ENCODE measurements around the gene KAZN.

KAZN gene

GRCh38 chr1:14561014-14561693 lies 37.3 kb upstream of the KAZN start:
- no peaks in the 10 kb centered on the region for H4K20me1 ChIP-seq (ENCODE audit: control insufficient read depth, insufficient read depth, low read depth, low read length)
- H3K27me3 ChIP-seq (ENCODE audit: control insufficient read depth, low read length) = 0 out of 2 replicates have a peak, but pooled peaks cover 1% of the 10 kb centered on the region
- H3K9me2 ChIP-seq (replicated peaks; ENCODE audit: control insufficient read depth, low read length) = no peaks in the 10 kb centered on the region
- H3K4me1 ChIP-seq (ENCODE audit: control insufficient read depth, low read length) = no peaks in the 10 kb centered on the region
- H3K36me3 ChIP-seq (ENCODE audit: control insufficient read depth, low read length) = no peaks in the 10 kb centered on the region
- H3K4me2 ChIP-seq (ENCODE audit: low read length) = no peak overlapping the region
- H3K4me3 ChIP-seq (ENCODE audit: low read length) = no peak overlapping the region
- no peaks in the 10 kb centered on the region for H3F3A ChIP-seq (ENCODE audit: control insufficient read depth, insufficient read depth)
- H3K9me3 ChIP-seq (ENCODE audit: control insufficient read depth, insufficient read depth, low read length) = no peaks in the 10 kb centered on the region
- TF ChIP-seq CTCF (IDR thresholded peaks at IDR 0.05; ENCODE audit: low read depth, low read length, poor library complexity, severe bottlenecking) (no peak), EZH2phosphoT487 (IDR thresholded peaks at IDR 0.05; ENCODE audit: borderline replicate concordance, low read length) (no peak)
- H3K79me2 ChIP-seq (ENCODE audit: control insufficient read depth, low read length) = no peaks in the 10 kb centered on the region
- no peak overlapping the region for H3K27ac ChIP-seq (ENCODE audit: low read depth, low read length)

- H4K20me1 ChIP-seq (ENCODE audit: control insufficient read depth, insufficient read depth, low read depth, low read length) = no peaks in the 10 kb centered on the region
- H3K4me2 ChIP-seq (ENCODE audit: low read length) = no peak overlapping the region
- H3K27ac ChIP-seq (ENCODE audit: low read depth, low read length) = no peak overlapping the region
- H3K27me3 ChIP-seq (ENCODE audit: control insufficient read depth, low read length) = 0 out of 2 replicates have a peak, but pooled peaks cover 3% of the 10 kb centered on the region
- no peaks in the 10 kb centered on the region for H3K79me2 ChIP-seq (ENCODE audit: control insufficient read depth, low read length)
- H3K36me3 ChIP-seq (ENCODE audit: control insufficient read depth, low read length) = no peaks in the 10 kb centered on the region
- no peak overlapping the region for H3K4me3 ChIP-seq (ENCODE audit: low read length)
- no peaks in the 10 kb centered on the region for H3F3A ChIP-seq (ENCODE audit: control insufficient read depth, insufficient read depth)
- no peaks in the 10 kb centered on the region for H3K9me2 ChIP-seq (replicated peaks; ENCODE audit: control insufficient read depth, low read length)
- TF ChIP-seq CTCF (IDR thresholded peaks at IDR 0.05; ENCODE audit: low read depth, low read length, poor library complexity, severe bottlenecking) (no peak), EZH2phosphoT487 (IDR thresholded peaks at IDR 0.05; ENCODE audit: borderline replicate concordance, low read length) (no peak)
- H3K9me3 ChIP-seq (ENCODE audit: control insufficient read depth, insufficient read depth, low read length) = no peaks in the 10 kb centered on the region
- H3K4me1 ChIP-seq (ENCODE audit: control insufficient read depth, low read length) = no peaks in the 10 kb centered on the region
These were observed 33.4 kb upstream of the KAZN start for GRCh38 chr1:14565090-14565489.

GRCh38 chr1:14567056-14567455 lies 31.4 kb upstream of the KAZN start:
- Histone ChIP-seq H4K20me1 (ENCODE audit: control insufficient read depth, insufficient read depth, low read depth, low read length) (no peaks in the 10 kb centered on the region), H3K9me3 (ENCODE audit: control insufficient read depth, insufficient read depth, low read length) (no peaks in the 10 kb centered on the region), H3K27me3 (ENCODE audit: control insufficient read depth, low read length) (0 out of 2 replicates have a peak, but pooled peaks cover 3% of the 10 kb centered on the region), H3K4me1 (ENCODE audit: control insufficient read depth, low read length) (no peaks in the 10 kb centered on the region), H3K79me2 (ENCODE audit: control insufficient read depth, low read length) (no peaks in the 10 kb centered on the region), H3K36me3 (ENCODE audit: control insufficient read depth, low read length) (no peaks in the 10 kb centered on the region), H3K27ac (ENCODE audit: low read depth, low read length) (no peak overlapping the region), H3K4me3 (ENCODE audit: low read length) (no peak overlapping the region), H3K9me2 (replicated peaks; ENCODE audit: control insufficient read depth, low read length) (no peaks in the 10 kb centered on the region), H3F3A (ENCODE audit: control insufficient read depth, insufficient read depth) (no peaks in the 10 kb centered on the region), H3K4me2 (ENCODE audit: low read length) (no peak overlapping the region)
- TF ChIP-seq EZH2phosphoT487 (IDR thresholded peaks at IDR 0.05; ENCODE audit: borderline replicate concordance, low read length) (no peak), CTCF (IDR thresholded peaks at IDR 0.05; ENCODE audit: low read depth, low read length, poor library complexity, severe bottlenecking) (peak; percentile 47)
